NCI-H748 treated with DMSO at 0.1 percent for 48 hours (cell line): ENCODE measurements around the gene RUVBL2.

Experiments used
- DNase-seq: peaks from one replicate; lab custom pipeline; 2025; lab: John Stamatoyannopoulos, UW

The RUVBL2 gene

GRCh38 chr19:48964205-48965039 lies 29.3 kb upstream of the RUVBL2 start:
- DNase-seq: no peak

- DNase-seq: peak; percentile 94
Measured at GRCh38 chr19:48965040-48965805, 28.5 kb upstream of the RUVBL2 start, which contains the start of gene FTL. Gene FTL, plus strand, starts transcription at chr19:48965309. Its CDS starts 199 bp downstream, at chr19:48965508.

GRCh38 chr19:48965806-48966540 lies 27.7 kb upstream of the RUVBL2 start:
- peak; percentile 90 for DNase-seq

- no peak for DNase-seq
Measured at GRCh38 chr19:48966541-48967345, 26.9 kb upstream of the RUVBL2 start.

GRCh38 chr19:48967346-48968178 lies 26.1 kb upstream of the RUVBL2 start:
- no peak for DNase-seq

GRCh38 chr19:48968179-48968661 lies 25.5 kb upstream of the RUVBL2 start:
- DNase-seq: no peak

GRCh38 chr19:48968813-48969218 lies 24.9 kb upstream of the RUVBL2 start:
- no peak for DNase-seq

GRCh38 chr19:48969276-48970138 lies 24.2 kb upstream of the RUVBL2 start:
- no peak for DNase-seq

- DNase-seq: no peak
Measured at GRCh38 chr19:48970139-48970766, 23.4 kb upstream of the RUVBL2 start.

- peak; percentile 80 for DNase-seq
Measured at GRCh38 chr19:48970923-48971395, 22.7 kb upstream of the RUVBL2 start.

- DNase-seq: no peak
Measured at GRCh38 chr19:48975947-48976847, 17.5 kb upstream of the RUVBL2 start.

GRCh38 chr19:48977061-48977460 lies 16.6 kb upstream of the RUVBL2 start:
- no peak for DNase-seq

GRCh38 chr19:48982280-48982679 lies 11.4 kb upstream of the RUVBL2 start:
- DNase-seq: no peak

- DNase-seq: no peak
Measured at GRCh38 chr19:48985711-48986110, 8.0 kb upstream of the RUVBL2 start.

GRCh38 chr19:48986211-48986610 lies 7.5 kb upstream of the RUVBL2 start:
- no peak for DNase-seq

GRCh38 chr19:48987323-48987722 lies 6.4 kb upstream of the RUVBL2 start:
- DNase-seq: no peak

GRCh38 chr19:48988286-48988685 lies 5.4 kb upstream of the RUVBL2 start:
- no peak for DNase-seq

- DNase-seq: no peak
Measured at GRCh38 chr19:48988860-48989259, 4.8 kb upstream of the RUVBL2 start.
